CD4-positive, alpha-beta T cell treated with Interleukin-6 at 100 ng/mL for 8 hours (primary cell): ENCODE results near the gene NFKBIA.
"Not testable (repeated sequence)": the region's sequence is repeated elsewhere in the genome, so short reads cannot be mapped to it uniquely, and the experiment has no call there.

Experiments used
- DNase-seq: peaks from one replicate; pipeline ENCODE4 v3.0.0-alpha.2; 2020; ENCODE audit warnings: mixed read lengths, low spot score

NFKBIA gene, protein sequence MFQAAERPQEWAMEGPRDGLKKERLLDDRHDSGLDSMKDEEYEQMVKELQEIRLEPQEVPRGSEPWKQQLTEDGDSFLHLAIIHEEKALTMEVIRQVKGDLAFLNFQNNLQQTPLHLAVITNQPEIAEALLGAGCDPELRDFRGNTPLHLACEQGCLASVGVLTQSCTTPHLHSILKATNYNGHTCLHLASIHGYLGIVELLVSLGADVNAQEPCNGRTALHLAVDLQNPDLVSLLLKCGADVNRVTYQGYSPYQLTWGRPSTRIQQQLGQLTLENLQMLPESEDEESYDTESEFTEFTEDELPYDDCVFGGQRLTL

DNA sequence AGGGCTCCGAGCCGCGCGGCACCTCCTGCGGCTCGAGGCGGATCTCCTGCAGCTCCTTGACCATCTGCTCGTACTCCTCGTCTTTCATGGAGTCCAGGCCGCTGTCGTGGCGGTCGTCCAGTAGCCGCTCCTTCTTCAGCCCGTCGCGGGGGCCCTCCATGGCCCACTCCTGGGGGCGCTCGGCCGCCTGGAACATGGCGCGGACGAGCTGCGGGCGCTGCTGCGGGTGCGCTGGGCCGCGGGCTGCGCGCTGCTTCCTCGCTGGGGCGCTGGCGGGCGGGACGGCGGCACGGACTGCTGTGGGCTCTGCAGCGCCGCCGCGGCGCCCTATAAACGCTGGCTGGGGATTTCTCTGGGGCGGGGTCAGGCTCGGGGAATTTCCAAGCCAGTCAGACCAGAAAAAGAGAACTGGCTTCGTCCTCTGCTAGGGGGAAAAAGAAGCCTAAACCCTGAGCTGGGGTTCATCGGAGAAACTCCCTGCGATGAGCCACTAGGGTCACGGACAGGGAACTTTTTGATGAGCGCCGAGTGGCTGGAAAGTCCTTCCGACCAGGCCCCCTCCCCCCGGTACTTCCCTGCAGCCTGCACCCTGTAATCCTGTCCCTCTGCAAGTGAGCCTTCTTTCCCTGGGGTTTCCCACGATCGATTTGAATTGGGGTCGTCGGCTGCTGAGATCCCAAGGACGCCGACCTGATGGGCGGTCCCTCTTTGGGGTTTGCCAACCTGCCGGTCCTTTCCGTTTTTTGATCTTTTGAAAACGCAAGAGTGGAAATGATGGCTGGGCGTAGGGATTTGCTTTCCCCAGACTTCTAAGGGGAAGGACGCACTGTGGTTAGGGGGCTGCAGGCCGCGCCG is at the start of gene NFKBIA:
TSS of gene NFKBIA (minus strand) at position 301 of the 855 bp plus-strand sequence. CDS start at position 196, 105 bp downstream.
- peak; percentile 92 for DNase-seq

DNA sequence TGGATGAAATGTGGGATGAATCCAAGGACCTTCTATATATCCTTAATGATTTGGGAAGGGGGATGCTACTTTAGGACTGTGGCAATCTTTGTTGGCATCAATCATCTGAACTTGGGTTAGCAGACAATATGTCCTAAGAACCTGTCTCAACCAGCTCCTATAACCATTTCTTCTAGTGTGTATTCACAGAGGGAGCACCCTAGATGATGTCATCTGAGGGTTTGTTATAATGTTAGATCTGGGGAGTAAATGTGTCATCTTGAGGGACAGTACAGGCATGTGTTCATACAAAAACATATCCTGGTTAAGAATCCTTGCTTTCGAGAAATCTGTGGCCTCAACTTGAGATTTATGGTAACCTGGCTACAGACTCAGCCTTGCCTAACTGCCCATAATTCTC is 41.9 kb upstream of the NFKBIA start:
- DNase-seq: no peak

DNA sequence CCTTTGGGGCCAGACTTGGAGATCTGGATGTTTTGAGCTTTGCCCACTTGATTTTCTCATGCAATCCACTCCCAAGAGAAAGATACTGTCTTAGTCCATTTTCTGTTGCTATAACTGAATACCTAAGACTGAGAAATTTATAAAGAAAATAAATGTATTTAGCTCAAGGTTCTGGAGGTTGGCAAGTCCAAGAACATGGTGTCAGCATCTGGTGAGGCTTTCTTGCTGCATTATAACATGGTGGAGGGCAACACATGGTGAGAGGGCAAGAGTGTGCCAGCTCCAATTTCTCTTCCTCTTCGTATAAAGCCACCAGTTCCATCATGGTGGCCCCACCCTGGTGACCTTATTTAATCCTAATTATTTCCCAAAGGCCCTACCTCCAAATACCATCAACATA is 39.6 kb upstream of the NFKBIA start:
- DNase-seq: no peak

DNA sequence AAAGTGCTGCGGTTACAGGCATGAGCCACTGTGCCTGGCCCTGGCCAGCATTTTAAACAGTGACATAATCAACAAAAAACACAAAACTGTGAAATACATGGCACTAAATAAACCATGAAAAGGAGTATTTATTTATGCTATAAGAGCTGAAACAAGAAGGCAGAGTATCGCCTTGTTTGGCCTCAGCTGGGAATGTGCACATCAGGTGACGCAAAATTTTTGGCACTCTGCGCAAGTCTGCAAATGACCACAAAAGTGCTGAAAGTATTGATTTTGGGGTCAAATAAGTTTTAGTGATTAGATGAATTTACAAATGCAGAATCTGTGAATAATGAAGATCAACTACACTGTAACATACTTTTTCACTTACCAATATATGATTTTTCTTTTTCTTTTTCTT is 36.6 kb upstream of the NFKBIA start:
- DNase-seq: no peak

DNA sequence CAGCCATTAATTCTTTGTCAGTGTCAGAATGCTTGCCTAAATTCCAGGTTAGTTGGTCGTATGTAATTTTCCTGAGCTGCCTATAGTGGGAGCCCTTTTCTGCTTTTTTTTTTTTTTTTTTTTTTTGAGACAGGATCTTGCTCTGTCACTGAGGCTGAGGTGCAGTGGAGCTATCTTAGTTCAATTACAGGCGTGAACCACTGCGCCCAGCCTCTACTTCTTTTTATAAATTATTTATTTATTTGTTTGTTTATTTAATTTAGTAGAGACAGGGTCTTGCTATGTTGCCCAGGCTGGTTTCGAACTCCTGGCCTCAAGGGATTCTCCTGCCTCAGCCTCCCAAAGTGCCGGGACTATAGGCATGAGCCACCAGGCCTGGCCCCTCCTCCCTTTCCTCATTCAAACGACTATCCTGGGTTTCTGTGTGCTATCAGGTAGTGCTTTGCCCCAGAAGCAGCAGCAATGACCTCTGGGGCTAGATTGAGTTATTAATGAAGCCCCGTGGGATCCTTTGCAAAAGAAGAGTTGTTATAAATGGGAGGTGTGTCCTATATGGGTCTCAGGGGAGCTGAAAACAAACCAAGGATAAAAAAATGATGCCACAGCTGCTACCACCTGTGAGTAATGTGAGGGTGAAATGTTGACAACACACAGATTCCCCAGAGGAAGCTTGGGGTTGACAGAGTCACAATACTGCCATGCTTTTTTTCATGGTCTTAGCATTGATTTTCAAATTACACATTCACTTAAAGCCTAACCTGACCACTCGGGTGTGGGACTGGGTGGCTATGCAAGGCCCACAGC is 34.6 kb upstream of the NFKBIA start:
- DNase-seq: no peak

DNA sequence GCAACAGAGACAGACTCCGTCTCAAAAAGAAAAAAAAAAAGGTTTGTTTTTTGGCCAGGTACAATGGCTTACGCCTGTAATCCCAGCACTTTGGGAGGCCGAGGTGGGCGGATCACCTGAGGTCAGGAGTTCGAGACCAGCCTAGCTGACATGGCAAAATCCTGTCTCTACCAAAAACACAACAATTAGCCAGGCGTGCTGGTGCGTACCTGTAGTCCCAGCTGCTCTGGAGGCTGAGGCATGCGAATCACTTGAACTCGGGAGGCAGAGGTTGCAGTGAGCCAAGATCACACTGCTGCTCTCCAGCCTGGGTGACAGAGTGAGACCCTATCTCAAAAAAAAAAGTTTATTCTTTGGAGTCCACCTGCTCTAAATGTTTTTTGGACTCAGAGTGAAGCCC is 33.9 kb upstream of the NFKBIA start:
- DNase-seq: not testable (repeated sequence)

DNA sequence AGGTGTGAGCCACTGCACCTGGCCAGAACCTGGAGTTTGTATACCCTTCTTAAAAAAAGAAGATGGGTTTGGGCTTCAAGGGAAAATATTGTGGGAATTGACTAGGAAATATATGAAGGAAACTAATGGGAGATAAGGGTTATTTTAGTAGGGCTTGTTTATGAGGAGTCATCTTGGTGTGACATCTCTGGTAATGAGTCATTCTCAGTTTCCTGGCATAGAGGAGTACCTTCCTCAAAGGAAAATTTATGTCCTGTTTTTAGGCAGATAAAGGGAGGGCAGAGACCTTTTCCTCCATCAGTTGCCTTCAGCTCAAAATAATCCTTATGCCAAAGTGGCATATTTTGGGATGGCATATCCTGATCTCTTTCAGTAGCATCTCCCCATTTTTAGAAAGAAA is 30.6 kb upstream of the NFKBIA start:
- no peak for DNase-seq

DNA sequence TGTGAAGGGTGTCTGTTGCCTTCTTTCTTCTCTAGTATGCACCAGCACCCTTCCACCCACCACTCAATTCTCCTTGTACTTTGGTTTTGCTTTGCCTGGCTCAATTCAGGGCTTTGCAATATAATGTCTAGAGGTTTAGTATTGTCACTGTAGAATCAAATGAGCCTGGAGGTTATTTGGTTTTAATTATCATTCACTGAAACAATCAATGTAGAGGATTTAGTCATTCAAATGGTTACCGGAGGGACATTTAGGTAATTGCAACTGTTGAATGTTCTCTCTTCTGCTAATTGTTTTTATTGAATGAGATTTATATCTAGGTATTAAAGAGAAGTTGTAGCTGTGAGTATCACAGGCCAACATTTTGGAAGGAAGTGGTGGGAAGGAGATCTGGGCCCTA is 29.3 kb upstream of the NFKBIA start:
- DNase-seq: no peak

DNA sequence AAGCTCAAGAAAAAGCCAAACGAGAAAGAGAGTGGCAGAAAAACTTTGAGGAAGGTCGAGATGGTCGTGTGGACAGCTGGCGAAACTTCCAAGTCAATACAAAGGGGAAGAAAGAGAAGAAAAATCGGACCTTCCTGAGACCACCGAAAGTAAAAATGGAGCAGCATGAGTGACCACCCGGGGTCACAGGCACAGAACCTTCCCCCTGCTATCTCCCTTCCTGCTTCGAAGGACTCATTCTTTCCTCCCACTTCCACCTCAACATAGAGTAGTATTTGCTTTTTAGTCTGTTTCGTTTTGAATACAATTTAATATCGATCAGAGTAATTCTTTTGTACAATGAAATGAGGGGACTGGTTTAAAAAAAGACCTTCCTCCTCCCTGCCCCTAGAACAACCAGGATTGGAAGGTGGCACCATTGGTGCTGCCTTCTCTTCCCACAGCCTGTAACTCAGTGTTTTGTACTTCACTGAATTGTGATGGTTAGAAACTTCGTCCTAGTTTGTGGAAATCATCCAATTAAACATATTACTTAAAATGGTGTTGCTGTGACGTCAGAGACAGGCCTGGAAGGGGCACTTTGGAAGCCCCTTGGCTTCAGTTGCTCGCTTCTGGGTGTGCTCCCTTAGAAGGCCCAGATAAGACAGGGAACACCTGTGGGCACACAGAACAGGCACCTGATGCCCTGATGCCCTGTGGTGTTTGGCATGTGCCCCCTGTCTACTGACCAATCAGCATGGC is 26.1 kb upstream of the NFKBIA start:
- no peak for DNase-seq

DNA sequence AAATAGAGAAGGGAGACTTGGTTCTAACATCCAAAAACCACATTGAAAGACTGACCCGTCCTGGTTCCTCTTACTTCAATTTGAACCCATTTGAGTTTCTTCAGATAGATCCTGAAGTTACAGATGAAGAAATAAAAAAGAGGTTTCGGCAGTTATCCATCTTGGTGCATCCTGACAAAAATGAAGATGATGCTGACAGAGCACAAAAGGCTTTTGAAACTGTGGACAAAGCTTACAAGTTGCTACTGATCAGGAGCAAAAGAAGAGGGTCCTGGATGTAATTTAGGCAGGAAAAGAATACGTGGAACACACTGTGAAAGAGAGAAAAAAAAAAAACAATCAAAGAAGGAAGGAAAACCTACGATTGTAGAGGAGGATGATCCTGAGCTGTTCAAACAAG is 25.4 kb upstream of the NFKBIA start:
- no peak for DNase-seq

DNA sequence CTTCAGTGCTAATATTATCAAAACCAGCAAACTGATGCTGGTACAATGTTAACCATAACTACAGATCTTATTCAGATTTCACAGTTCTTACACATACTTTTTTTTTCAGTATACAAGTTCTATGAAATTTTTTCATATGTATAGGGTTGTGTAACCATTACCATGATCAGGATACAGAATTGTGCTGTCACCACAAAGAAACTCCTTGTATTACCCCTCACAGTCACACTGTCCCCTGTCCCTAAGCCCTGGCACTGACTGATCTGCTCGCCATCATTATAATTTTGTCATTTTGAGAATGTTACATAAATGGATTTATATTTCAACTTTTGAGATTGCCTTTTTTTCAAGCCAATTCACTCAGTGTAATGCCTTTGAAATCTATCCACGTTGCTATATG is 21.3 kb upstream of the NFKBIA start:
- DNase-seq: no peak

DNA sequence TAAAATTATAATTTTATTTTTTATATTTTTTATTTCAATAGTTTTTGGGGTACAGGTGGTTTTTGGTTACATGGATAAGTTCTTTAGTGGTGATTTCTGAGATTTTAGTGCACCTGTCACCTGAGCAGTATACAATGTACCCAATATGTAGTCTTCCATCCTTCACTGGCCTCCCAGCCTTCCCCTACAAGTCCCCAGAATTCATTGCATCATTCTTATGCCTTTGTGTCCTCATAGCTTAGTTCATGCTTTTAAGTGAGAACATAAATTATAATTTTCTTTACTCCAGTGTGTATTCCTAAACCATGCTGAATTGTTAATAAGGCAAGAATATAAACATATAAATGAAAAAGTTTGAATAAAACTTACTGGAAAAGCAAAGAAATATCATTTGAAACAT is 19.1 kb upstream of the NFKBIA start:
- DNase-seq: no peak

DNA sequence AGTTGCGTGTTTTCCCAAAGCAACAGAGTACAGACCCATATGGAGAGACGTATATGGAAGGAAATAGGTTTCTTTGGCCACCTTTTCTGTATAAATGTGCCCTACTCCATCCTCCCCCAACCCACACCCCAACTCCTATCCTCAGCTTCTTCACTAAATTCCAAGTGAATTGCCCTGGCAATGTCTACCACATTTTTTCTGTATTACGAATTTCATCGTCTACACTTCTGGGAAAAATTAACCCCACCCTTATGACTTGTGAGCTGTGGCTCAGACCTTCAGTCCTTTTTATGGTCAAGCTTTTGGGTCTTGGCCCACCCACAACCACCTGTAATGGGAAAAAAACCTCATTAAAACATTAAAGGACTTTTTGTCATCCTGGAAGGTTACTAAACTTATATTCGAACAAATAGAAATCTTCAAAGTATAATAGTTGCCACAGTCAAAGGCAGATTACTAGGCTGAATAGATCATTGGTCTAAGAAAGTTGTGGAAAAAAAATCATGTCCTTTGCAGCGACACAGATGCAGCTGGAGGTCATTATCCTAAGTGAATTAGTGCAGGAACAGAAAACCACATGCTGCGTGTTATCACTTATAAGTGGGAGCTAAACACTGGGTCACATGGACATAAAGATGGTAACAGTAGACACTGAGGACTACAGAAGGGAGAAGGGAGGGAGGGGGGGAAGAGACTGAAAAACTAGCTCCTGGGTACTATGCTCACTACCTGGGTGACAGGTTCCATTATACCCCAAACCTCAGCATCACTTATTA is 15.7 kb upstream of the NFKBIA start:
- DNase-seq: no peak

DNA sequence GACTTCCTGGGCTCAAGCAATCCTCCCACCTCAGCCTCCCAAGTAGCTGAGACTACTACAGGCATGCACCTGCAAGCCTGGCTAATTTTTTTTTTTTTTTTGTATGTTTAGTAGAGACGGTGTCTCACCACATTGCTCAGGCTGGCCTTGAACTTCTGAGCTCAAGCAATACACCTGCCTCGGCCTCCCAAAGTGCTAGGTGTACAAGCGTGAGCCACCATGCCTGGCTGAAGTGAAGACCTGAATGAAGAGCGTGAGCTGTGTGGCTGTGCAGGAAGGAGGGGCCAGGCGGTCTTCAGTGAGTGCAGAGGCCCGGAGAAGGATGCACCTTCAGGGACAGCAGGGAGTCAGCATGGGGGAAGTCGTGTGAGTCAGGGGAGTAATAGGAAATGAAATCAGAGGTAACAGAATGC is 14.9 kb upstream of the NFKBIA start:
- DNase-seq: no peak

DNA sequence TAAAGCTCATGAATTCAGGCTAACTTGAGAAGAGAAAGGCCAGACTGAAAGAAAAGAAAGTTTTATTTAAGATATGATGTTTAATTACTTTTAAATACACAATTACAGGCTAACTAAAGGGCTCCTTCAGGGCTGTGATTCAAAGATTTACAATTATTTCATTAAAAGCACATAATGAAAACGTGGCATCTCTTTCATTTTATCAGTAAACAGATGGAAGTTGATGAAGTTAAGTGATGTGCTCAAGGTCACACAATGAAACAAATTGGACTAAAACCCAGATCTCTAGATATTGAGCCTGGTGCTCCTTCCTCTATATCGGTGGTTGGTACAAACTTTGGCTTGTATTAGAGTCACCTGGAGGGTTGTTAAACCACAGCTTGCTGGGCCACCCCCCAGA is 13.5 kb upstream of the NFKBIA start:
- DNase-seq: no peak

DNA sequence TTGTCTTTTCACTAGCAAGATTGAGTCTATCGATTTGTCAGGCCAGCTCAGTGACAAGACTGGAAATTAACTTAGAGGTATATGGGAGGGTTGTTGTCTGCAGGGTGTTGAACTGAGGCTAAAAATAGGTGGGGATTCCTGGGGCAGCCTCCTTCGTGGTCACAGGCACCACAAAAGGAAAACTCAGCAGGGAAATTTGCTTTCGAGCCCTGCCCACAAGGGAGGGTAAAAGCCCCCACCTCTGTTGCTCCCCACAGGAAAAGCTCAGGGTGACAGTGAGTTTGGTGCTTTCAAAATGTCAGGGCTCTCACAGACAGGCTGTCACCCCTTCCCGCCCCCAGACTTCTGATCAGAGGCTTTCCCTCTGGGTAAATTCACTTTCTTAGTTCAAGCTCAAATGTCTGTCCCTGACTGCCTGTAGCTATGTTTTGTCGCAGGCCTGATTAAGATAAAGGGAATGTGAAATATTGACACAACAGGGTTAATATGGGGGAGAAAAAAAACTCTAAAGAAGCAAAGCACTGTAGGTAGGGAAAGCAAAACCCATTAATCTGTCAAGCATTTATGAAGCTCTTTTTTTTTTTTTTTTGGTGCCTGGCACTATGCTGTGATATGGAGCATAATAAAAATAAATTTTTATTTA is 11.7 kb upstream of the NFKBIA start:
- DNase-seq: peak; percentile 56

DNA sequence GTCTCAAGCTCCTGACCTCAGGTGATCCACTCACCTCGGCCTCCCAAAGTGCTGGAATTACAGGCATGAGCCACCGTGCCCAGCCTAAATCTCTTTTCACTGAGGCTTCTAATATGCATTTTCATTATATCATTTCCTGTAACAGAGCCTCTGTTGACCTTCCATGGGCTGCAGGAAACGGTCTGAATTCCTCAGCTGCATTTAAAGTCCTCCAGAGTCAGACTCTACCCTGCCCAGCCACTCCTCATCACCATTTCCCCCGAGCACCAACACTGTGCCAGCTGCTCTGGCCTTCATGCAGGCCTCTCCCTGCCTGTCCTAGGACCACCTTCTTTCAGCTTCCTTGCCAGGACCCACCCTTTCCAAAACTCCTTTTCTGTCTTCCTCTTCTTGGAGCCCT is 9.8 kb upstream of the NFKBIA start:
- DNase-seq: no peak

DNA sequence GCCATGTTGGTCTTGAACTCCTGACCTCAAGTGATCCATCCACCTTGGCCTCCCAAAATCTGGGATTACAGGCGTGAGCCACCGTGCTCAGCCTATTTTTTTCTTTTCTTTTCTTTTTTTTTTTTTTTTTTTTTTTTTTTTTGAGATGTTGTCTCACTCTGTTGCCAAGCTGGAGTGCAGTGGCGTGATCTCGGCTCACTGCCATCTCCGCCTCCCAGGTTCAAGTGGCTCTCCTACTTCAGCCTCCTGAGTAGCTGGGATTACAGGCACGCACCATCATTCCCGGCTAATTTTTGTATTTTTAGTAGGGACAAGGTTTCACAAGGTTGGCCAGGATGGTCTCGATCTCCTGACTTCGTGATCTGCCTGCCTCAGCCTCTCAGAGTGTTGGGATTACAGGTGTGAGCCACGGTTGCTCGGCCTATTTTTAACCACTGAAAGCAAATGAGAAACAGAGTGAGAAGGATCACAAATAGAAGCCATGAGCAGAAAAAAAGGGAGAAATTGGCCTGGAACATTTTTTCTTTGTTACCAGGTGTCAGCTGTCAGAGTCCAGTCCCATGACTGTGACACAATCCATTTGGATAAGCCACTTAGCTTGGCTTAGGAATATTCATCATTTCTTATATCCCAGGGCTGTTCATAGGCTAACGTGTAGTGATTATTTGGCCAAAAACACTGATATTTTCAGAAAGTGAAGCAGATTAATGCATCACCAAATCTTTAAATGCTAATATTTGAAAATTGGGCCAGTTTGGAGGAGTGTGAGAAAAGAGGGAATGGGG is 7.9 kb upstream of the NFKBIA start:
- no peak for DNase-seq

DNA sequence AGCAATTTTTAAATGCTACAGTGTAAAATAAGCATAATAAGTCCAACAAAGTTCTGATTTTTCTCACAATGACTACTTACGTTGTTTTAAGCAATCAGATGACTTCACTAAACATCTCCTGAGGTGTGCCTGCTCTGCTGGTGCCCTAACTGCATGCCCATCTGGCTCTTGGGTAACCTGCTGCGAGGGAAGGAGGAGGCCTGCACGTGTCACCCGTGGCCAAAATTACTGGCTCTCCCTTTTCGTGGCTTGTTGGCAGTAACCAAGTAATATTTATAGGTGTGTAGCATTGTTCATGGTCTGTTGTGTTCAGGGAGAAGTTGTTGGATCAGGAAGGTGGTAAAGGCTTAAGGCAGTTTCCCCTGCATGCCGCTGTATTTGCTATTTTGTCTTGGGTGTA is 6.3 kb upstream of the NFKBIA start:
- DNase-seq: no peak

DNA sequence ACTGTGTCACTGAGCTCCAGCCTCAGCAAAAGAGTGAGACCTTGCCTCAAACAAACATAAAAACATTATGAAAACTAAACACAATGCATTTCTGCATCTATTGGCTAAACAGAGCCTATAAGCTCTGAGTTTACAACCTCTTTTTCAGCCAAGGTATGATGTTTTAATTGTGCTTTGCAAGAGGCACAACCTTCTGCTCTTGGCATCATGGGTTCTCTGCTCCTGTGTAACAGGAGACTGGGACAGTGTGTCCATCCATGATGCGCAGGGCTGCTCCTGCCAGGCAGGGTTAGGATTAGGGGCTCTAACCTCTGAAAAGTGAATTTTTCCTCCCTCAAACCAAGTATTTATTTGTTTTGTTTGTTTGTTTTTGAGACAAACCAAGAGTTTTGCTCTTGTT is 5.0 kb upstream of the NFKBIA start:
- no peak for DNase-seq
